ENCODE measurements around the gene ZFP62.
"Not testable (repeated sequence)": the region's sequence is repeated elsewhere in the genome, so short reads cannot be mapped to it uniquely, and the experiment has no call there.

ZFP62 gene

GRCh38 chr5:180901319-180902009, 40.4 kb upstream of the ZFP62 start:
- no peak for TF ChIP-seq CTCF (IDR thresholded peaks at IDR 0.05; ENCODE audit: low read depth, low read length)
- no peak overlapping the region for H3K4me3 ChIP-seq (ENCODE audit: low read depth, low read length)

- no peak for TF ChIP-seq CTCF (IDR thresholded peaks at IDR 0.05; ENCODE audit: low read depth, low read length)
- 0 out of 2 replicates have a peak overlapping the region, but pooled peaks have one; percentile 4 for H3K4me3 ChIP-seq (ENCODE audit: low read depth, low read length)
Measured at GRCh38 chr5:180900178-180900577, 39.1 kb upstream of the ZFP62 start.

- H3K4me3 ChIP-seq (ENCODE audit: low read depth, low read length) = no peak within 1 kb of the TSS
- no peak for TF ChIP-seq CTCF (IDR thresholded peaks at IDR 0.05; ENCODE audit: low read depth, low read length)
Measured at GRCh38 chr5:180898621-180899246, 37.7 kb upstream of the ZFP62 start, which contains the start of gene BTNL8. Gene BTNL8 (plus strand): TSS chr5:180899159. CDS start chr5:180899311, 152 bp downstream.

GRCh38 chr5:180895330-180895729, 34.3 kb upstream of the ZFP62 start:
- not testable (repeated sequence) for H3K4me3 ChIP-seq (ENCODE audit: low read depth, low read length)

- TF ChIP-seq CTCF (IDR thresholded peaks at IDR 0.05; ENCODE audit: low read depth, low read length) = no peak
- no peak overlapping the region for H3K4me3 ChIP-seq (ENCODE audit: low read depth, low read length)
Measured at GRCh38 chr5:180889381-180889780, 28.3 kb upstream of the ZFP62 start.

GRCh38 chr5:180885845-180886529, 24.9 kb upstream of the ZFP62 start:
- H3K4me3 ChIP-seq (ENCODE audit: low read depth, low read length) = not testable (repeated sequence)

- TF ChIP-seq CTCF (IDR thresholded peaks at IDR 0.05; ENCODE audit: low read depth, low read length) = no peak
- no peak overlapping the region for H3K4me3 ChIP-seq (ENCODE audit: low read depth, low read length)
Measured at GRCh38 chr5:180875860-180876426, 14.9 kb upstream of the ZFP62 start.

Measured in WI38 (cell line).